C4-2B (cell line): ENCODE results near the gene CCL11.

Source experiments
- CTCF ChIP-seq: fragments of 450-650 bp; conservative IDR thresholded peaks from 2 replicates; pipeline ENCODE4 v1.5.1; 2017; ENCODE audit warnings: mild to moderate bottlenecking
- ZFX ChIP-seq: fragments of 450-650 bp; IDR thresholded peaks from 2 replicates; pipeline ENCODE4 v1.6.1; 2017

- TF ChIP-seq CTCF: no peak
- no peak for TF ChIP-seq ZFX
Measured at GRCh38 chr17:34337701-34338100, 52.2 kb downstream of the CCL11 start.
